Liver (tissue), 3 donors: ENCODE results near the gene ALCAM.

ENCODE experiments used
- FOXA2 ChIP-seq: IDR thresholded peaks from 2 replicates; pipeline ENCODE4 v1.6.1; 2016; ENCODE audit warnings: antibody characterized with exemption
- GABPA ChIP-seq, 2 donors: IDR thresholded peaks in 1 of 2; conservative IDR thresholded peaks in 1 of 2; 2 replicates each; pipeline ENCODE4 v1.6.1; 2016; ENCODE audit warnings: antibody characterized with exemption in 2 of 2, mild to moderate bottlenecking in 1 of 2, moderate library complexity in 1 of 2
- JUND ChIP-seq, 2 donors: IDR thresholded peaks; 2 replicates each; pipeline ENCODE4 v1.6.1; 2016; ENCODE audit warnings: antibody characterized with exemption in 2 of 2
- NR2F2 ChIP-seq: IDR thresholded peaks from 2 replicates; pipeline ENCODE4 v1.6.1; 2016; ENCODE audit warnings: antibody characterized with exemption
- RAD21 ChIP-seq, 2 donors: IDR thresholded peaks; 2 replicates each; pipeline ENCODE4 v1.6.1; 2016; ENCODE audit warnings: antibody characterized with exemption in 2 of 2, mild to moderate bottlenecking in 2 of 2
- TAF1 ChIP-seq: conservative IDR thresholded peaks from 2 replicates; pipeline ENCODE4 v1.6.1; 2016; ENCODE audit warnings: antibody characterized with exemption, mild to moderate bottlenecking
- YY1 ChIP-seq: IDR thresholded peaks from 2 replicates; pipeline ENCODE4 v1.6.1; 2016; ENCODE audit warnings: antibody characterized with exemption, mild to moderate bottlenecking
- TF ChIP-seq, protein P1 (sequence below): fragments of 150-350 bp; IDR thresholded peaks from 2 replicates; pipeline ENCODE4 v1.5.1; 2017; ENCODE audit warnings: improper control_type of control experiment, low read depth, low read length; ENCODE audit not compliant: missing input control
- TF ChIP-seq, protein P2 (sequence below): IDR thresholded peaks from 2 replicates; pipeline ENCODE4 v1.6.1; 2016; ENCODE audit warnings: antibody characterized with exemption, mild to moderate bottlenecking
- TF ChIP-seq, protein P3 (sequence below): IDR thresholded peaks from 2 replicates; pipeline ENCODE4 v1.6.1; 2016; ENCODE audit warnings: antibody characterized with exemption
- TF ChIP-seq, protein P4 (sequence below): IDR thresholded peaks from 2 replicates; pipeline ENCODE4 v1.6.1; 2016; ENCODE audit warnings: antibody characterized with exemption
- TF ChIP-seq, protein P5 (sequence below): IDR thresholded peaks from 2 replicates; pipeline ENCODE4 v1.6.1; 2016; ENCODE audit warnings: antibody characterized with exemption
- donor health status: healthy.
- donor health status: healthy.

DNA sequence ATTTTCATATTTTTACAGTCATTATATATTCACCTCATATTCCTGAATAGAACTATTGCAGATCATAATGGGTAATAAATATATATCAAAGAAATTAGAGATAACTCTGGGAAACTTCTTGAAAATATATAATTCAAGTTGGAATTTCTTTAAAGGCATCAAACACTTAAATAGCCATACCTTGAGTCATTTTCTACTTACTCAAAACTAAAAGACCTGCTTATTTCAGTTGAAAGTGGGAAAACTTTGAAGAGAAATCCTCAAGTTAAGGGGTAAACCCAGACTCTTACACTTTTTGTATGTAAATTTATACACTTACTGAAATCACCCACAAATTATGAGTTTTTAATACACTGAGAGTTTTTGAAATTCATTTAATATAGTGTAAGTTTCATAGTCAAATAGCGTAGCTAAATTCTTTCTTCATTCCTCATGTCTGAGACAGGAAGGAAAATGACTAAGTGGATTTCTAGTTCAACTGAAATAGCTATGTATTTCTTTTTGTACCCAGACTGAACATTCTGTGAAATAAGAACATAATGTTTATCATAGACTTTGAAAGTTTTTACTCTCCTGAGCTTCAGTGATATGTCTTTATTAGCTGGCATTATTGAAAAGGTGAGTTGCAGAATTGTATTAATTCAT lies 4.6 kb upstream of the ALCAM start:
- TF ChIP-seq, protein P1, sequence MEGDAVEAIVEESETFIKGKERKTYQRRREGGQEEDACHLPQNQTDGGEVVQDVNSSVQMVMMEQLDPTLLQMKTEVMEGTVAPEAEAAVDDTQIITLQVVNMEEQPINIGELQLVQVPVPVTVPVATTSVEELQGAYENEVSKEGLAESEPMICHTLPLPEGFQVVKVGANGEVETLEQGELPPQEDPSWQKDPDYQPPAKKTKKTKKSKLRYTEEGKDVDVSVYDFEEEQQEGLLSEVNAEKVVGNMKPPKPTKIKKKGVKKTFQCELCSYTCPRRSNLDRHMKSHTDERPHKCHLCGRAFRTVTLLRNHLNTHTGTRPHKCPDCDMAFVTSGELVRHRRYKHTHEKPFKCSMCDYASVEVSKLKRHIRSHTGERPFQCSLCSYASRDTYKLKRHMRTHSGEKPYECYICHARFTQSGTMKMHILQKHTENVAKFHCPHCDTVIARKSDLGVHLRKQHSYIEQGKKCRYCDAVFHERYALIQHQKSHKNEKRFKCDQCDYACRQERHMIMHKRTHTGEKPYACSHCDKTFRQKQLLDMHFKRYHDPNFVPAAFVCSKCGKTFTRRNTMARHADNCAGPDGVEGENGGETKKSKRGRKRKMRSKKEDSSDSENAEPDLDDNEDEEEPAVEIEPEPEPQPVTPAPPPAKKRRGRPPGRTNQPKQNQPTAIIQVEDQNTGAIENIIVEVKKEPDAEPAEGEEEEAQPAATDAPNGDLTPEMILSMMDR = no peak
- no peak for TF ChIP-seq NR2F2
- no peak for TF ChIP-seq RAD21 (IDR thresholded peaks at IDR 0.05)
- no peak for TF ChIP-seq FOXA2
- no peak for TF ChIP-seq TAF1
- TF ChIP-seq, protein P2, sequence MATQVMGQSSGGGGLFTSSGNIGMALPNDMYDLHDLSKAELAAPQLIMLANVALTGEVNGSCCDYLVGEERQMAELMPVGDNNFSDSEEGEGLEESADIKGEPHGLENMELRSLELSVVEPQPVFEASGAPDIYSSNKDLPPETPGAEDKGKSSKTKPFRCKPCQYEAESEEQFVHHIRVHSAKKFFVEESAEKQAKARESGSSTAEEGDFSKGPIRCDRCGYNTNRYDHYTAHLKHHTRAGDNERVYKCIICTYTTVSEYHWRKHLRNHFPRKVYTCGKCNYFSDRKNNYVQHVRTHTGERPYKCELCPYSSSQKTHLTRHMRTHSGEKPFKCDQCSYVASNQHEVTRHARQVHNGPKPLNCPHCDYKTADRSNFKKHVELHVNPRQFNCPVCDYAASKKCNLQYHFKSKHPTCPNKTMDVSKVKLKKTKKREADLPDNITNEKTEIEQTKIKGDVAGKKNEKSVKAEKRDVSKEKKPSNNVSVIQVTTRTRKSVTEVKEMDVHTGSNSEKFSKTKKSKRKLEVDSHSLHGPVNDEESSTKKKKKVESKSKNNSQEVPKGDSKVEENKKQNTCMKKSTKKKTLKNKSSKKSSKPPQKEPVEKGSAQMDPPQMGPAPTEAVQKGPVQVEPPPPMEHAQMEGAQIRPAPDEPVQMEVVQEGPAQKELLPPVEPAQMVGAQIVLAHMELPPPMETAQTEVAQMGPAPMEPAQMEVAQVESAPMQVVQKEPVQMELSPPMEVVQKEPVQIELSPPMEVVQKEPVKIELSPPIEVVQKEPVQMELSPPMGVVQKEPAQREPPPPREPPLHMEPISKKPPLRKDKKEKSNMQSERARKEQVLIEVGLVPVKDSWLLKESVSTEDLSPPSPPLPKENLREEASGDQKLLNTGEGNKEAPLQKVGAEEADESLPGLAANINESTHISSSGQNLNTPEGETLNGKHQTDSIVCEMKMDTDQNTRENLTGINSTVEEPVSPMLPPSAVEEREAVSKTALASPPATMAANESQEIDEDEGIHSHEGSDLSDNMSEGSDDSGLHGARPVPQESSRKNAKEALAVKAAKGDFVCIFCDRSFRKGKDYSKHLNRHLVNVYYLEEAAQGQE = no peak
- TF ChIP-seq, protein P3, sequence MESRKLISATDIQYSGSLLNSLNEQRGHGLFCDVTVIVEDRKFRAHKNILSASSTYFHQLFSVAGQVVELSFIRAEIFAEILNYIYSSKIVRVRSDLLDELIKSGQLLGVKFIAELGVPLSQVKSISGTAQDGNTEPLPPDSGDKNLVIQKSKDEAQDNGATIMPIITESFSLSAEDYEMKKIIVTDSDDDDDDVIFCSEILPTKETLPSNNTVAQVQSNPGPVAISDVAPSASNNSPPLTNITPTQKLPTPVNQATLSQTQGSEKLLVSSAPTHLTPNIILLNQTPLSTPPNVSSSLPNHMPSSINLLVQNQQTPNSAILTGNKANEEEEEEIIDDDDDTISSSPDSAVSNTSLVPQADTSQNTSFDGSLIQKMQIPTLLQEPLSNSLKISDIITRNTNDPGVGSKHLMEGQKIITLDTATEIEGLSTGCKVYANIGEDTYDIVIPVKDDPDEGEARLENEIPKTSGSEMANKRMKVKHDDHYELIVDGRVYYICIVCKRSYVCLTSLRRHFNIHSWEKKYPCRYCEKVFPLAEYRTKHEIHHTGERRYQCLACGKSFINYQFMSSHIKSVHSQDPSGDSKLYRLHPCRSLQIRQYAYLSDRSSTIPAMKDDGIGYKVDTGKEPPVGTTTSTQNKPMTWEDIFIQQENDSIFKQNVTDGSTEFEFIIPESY = no peak
- TF ChIP-seq JUND (IDR thresholded peaks at IDR 0.05) = no peak
- no peak for TF ChIP-seq YY1
- no peak for TF ChIP-seq GABPA (IDR thresholded peaks at IDR 0.05 in 1 of 2, conservative IDR thresholded peaks at IDR 0.05 in 1 of 2)
- TF ChIP-seq, protein P4, sequence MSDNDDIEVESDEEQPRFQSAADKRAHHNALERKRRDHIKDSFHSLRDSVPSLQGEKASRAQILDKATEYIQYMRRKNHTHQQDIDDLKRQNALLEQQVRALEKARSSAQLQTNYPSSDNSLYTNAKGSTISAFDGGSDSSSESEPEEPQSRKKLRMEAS = no peak
- TF ChIP-seq, protein P5, sequence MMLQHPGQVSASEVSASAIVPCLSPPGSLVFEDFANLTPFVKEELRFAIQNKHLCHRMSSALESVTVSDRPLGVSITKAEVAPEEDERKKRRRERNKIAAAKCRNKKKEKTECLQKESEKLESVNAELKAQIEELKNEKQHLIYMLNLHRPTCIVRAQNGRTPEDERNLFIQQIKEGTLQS = no peak
